Measurements from ENCODE around the gene ADAMTS15.

Gene ADAMTS15

DNA sequence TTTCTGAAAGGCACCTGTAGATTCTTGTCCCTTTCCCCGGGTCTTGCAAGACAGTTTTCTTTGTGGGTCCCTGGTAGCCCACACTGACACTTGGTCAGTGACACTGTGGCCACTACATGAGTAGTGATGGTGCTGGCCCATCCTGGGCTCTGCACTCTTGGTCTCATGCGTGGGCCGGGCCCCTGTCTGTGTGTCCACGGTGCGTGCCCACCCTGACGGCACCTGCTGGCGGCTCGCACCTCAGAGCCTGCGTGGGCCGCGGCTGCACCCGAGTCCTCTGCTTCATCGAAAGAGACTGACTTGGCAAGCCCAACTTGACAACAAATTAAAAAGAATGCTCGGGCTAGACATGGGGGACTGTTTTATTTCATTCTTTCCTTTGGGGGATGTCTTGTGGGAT, 37.5 kb downstream of the ADAMTS15 start:
- no peak for DNase-seq

DNA sequence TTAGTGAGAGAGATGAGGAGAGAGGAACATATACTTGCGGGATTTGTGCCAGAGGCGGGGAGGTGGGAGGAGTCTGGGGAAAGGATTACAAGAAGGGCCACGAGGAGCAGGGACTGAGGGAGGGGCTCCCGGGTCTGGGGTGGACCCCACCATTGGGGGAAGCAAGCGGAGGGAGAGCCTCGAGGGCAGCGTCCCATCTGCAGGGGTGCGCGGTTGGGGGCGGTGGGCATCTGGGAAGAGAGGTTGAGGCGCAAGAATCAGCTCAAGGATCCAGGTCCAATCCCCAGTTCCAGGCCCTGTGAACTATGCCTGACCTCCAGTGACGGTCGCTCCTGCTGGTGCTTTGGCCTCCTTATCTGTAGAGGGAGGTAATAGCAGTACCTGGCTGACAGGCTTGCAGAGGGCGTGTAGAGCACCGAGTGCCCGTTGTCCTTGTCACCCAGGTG, 38.0 kb downstream of the ADAMTS15 start:
- no peak for DNase-seq

DNA sequence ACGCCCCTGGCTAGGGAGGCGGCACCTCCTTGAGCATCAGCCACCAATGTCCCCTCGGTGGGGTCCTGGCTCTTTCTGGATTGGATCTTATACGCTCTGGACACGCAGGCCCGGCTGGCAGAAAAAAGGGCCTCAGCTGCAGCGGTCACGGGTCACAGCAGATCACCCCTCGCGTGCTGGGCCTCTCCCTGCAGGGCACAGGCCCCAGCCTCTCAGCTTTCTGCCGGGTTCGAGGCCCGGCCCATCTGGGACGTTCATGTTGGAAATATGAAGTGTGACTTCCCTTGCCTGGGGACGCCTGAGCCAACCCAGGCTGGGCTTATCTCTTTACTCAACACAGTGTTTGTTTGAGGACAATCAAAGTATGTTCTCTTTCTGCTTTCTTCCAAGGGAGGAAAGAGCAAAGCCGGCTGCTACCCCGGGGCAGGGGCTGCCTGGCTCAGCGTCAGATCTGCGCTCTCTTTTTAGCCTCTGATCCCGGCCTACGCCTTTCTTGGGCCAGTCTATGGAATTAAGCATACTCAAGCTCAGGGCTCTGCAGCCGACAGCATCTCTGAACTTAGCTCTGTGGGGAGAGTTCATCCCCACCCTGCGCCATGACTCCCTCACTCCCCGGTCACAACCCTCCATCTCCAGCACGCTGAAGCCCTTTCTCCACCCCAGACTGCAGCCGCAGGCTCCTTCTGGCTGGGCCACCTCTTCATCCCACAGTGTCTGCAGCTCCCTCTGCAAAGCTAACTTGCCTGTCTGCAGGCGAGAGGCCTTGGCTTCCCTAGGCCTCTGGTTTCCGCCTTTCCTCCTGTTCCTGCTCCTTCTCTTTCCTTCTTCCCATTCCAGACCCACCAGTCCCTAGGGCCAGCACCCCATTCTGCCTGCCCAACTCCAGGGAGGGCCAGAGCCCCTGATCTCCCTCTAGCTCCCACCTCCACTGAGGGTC, 38.8 kb downstream of the ADAMTS15 start:
- no peak for DNase-seq

DNA sequence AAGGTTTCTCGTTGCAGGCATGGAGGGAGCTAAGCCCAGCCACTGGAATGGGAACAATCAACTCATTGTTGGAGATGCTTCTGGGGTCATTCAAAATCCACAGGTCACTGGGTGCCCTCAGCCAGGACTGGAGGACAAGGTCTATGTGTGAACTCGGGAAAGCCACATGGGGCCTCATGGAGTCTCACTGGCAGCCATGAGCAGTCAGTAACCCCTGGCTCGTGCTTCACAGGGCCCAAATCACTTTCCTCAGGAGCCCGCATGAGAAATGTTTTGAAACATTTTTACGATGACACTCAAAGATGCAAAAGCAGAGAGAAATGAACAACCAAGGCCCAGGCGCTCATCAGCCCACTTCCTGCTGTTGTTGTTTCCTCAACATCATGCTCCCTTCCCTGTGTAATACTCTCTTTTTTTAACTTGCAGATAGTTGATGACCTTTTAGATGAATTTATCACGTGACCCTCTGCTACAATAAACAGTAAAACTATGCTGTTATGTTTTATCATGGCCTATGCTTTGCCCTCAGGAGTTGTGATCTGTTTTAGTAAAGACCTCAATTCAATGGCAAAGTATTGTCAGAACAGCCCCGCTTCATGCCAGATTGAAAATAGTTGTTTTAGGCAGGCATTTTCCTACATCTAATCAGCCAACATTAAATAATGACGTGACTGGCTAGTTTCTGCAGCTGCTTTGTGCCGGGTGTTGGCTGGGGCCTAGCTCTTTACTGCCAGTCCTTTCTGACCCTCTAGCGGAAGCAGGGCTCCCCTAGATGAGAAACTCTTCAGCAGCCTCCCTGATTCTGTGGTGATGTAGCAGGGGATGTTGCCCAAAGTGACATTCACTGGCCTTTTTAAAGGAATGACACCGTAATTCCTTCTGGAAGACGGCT, 39.7 kb downstream of the ADAMTS15 start:
- DNase-seq = no peak

DNA sequence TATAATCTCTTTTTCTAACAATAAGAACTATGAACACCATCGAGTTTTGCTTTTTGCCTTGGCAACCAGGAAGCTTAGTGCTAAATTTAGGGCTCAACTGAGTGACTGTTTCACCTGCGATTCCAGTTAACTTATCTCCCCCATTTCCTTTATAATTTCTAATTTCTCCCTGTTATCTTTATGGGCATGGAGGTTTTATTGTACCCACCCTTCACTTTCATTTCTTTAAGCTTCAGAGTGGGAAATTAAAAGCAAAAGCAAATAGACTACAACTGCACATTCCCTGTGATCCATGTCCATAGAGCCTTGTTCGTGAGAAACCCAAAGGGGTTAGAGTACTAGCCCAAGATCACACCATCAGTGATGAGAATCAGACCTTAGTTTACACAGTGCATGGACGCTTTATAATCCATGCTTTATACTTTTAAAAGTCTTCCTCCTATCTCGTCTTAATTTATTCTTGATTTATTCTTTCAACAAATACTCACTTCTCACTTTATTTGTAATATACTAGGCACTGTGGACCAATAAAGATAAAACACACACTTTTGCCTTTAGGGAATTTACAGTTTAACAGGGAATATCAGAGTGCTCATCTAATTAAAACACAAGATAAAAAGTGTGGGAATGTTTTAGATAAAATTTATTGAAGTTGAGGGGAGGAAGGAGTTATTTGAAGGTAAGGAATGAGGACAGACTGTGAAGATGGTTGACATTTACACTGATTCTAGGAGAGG, 40.6 kb downstream of the ADAMTS15 start:
- no peak for DNase-seq

DNA sequence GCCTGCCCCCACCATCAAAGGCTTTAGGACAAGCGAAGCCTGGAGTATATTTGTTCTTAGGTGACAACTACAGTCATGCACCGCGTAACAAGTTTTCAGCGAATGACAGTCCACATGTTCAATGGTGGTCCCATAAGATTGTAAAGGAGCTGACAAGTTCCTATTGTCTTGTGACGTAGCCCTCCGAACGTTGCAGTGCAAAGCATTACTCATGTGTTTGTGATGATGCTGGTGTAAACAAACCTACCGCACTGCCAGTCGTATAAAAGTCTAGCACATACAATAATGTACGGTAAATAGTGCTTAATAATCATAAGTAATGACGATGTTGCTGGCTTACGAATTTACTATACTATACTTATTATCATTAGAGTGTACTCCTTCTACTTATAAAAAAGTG, 41.3 kb downstream of the ADAMTS15 start:
- no peak for DNase-seq

DNA sequence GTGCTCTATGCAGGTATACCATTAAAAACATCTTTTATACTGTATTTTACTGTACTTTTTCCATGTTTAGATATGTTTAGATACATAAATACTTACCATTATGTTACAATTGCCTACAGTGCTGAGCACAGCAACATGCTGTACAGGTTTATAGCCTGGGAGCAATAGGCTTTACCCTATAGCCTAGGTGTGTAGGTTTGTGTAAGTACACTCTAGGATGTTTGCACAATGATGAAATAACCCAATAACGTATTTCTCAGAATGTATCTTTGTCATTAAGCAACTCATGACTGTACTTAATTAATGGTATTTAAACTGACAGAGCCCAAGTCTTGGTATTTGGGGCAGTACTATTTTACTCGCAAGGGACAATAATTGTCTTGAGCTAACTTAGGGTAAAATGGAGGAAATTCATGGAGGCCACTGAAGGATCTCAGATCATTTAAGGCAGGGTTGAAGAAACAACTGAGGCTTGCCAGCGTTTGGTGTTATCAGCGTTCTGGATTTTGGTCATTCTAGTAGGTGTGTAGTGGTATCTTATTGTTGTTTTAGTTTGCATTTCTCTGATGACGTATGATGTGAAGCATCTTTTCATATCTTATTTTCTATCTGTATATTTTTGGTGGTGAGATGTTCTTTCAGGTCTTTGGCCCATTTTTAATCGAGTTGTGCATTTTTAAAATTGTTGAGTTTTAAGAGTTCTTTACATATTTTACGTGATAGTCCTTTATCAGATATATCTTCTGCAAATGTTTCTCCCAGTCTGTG, 42.4 kb downstream of the ADAMTS15 start:
- DNase-seq = no peak

DNA sequence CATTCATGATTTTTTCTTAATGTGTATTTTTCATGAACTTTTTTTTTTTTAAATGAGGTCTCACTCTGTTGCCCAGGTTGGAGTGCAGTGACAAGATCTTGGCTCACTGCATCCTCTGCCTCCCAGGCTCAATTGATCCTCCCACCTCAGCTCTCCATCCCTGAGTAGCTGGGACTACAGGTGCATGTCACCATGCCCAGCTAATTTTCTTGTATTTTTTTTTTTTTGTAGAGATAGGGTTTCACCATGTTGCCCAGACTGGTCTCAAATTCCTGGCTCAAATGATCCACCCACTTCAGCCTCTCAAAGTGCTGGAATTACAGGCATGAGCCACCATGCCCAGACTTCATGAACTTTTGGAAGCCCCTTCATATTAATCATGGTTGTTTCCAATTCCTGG, 49.7 kb downstream of the ADAMTS15 start:
- DNase-seq = no peak

DNA sequence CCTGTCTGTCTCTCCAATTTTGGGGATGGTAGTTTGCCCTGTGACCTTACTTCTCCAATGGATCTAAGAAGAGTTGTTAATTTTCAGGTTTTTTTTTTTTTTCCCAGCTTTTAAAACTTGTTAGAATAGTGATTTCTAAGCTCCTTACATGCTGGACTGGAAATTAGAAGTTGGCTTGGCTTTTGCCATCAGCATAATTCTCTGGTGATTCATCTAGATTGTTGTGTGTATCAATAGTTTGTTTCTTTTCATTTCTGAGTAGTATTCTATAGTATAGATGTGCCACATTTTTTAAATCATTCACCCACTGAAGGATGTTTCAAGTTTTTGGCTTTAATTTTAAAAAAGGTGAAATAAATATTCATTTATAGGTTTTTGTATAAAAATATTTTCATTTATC, 51.4 kb downstream of the ADAMTS15 start:
- DNase-seq = no peak

DNA sequence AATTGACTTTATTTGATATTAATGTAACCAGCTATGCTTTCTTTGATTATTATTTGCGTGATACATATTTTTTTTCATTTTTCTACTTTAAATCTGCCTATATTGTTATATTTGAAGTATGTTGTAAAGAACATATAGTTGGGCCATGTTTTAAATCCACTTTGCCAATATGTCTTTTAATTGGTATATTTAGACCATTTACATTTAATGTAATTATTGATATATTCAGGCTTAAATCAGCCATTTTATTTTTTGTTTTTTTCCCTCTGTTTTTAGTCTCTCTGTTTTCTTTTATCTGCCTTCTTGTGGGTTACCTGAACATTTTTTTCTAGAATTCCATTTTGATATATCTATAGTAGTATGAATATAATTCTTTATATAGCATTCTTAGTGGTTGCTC, 55.9 kb downstream of the ADAMTS15 start:
- no peak for DNase-seq

DNA sequence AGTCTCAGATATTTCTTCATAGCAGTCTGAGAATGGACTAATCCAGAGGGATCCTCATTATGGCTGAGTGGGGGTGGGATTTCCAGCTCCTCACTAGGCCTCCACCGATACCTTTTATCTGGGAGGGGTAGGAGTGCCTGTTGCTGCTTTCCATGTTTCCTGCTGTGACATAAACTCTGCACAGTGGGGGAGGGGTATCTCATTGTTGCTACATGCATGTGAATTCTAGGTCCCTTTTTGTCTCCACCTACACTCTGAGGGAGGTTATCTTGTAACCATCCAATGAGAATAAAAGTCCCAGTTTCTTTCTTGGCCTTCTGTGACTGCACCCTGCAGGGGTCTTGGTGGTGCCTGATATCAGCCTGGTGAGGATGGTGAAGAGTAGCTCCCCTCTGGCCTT, 60.5 kb downstream of the ADAMTS15 start:
- no peak for DNase-seq

DNA sequence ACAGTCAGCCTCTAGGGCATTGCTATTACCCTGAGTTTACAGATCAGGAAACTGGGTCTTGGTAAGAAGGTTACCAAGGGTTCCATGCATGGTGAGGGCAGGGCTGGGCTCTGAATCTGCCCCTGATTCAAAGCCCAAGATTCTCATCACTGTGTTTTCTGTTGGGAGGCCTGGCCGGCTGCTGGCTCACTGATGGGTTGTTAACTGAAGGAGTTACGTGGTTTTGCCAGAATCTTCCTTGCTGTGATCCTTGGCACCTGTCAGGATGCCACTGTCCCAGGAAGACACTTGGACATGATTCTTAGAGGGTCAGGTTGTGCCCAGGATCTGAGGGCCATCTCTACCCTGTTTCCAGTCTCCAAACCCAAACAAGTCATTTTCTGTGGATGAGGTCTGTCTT, 61.5 kb downstream of the ADAMTS15 start:
- no peak for DNase-seq

DNA sequence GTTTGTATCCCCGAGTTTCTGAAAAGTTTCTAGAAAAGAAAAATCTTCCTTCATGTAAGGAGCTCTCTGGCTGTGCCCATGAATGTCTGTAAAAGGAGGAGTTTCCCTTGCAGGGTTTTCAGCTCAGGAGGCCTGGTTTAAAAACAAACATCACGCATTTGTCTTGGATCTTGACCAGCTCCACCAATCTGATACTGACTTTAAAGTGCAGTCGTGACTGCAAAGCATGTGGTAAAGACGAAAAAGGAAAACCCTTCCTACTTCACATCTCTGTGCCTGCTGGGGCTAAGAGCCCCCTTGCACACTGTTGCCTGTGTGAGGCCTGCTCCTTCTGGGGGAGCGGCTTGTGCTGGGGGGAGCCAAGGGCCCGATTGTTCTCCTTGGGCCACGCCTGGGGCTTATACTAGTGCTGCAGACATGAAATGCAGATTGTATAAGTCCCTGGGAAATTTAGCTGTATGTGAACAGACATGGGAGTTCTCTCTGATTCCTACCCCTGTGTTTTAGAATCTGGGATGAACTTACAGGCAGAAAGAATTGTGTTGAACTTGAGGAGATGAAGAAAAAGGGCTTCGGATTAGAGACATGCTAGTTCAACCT, 62.1 kb downstream of the ADAMTS15 start:
- no peak for DNase-seq

DNA sequence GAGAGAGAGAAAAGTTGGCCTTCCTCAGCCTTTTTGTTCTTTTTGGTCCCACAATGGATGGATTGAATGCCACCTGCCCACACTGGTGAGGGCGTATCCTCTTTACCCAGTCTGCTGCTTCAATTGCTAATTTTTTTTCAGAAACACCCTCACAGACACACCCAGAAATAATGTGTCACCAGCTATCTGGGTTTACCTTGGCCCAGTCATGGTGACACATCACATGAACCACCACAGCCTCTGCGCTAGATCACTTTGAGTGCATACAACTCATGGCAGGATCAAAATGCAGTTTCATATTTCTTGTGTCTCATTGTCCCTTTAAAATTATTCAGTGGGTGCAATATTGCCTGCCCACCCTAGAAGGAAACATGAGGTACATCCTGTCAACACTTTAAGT, 63.3 kb downstream of the ADAMTS15 start:
- DNase-seq = no peak

DNA sequence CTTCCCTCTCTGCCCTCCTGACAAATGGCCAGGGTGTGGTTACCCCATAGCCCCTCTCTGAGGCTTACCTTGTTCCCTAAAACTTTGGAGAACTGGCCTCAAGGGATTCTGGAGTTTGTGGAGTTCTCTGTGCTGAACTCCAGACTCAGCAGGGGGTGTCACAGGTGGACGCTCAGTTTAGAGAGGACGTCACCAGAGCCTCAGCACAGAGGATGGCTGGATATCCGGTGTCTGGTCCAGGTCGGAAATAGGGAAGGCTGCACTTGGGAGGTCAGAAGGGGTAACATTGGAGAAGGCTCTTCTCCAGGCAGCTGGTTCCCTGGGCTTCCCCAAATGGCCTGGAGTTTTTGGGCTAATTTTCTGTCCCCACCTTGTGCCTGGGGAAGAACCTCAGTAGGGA, 64.2 kb downstream of the ADAMTS15 start:
- DNase-seq = no peak

DNA sequence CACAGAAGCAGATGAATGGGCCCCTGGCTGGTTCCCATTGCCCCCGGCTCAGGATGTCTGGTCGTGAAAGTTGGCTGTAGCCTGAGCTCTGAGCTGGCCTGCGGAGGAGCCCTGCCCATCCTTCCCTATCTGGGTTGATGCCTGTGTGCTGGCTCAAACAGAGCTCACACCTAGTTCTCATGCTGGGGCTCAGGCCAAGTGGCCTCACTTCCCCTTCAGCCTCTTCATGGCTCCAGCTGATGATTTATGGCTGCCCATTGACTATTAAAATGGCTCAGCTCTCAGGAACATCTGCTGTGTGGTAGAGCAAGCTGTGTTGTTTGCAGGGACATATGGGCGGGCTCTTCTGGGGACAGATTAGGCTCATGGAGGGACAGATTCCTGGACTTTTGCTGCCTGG, 64.7 kb downstream of the ADAMTS15 start:
- DNase-seq = no peak

DNA sequence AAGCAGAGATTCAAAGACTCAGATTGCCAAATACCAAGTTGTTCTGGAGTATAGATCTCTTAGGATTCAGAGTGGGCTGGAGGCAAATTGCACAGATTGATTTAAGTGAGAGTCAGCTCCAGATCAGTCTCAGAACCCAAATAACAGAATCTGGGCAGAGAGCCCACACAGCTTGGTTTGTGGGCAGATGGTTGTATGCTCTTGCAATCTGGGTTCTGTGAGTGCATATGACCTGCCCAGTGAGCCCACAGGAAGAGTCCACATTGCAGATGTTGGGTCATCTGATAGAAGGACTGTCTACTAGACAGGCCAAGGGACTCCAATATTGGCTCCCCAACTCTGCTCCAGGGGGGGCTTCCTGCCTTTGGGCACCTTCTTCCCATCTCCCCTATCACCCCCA, 65.9 kb downstream of the ADAMTS15 start:
- no peak for DNase-seq

DNA sequence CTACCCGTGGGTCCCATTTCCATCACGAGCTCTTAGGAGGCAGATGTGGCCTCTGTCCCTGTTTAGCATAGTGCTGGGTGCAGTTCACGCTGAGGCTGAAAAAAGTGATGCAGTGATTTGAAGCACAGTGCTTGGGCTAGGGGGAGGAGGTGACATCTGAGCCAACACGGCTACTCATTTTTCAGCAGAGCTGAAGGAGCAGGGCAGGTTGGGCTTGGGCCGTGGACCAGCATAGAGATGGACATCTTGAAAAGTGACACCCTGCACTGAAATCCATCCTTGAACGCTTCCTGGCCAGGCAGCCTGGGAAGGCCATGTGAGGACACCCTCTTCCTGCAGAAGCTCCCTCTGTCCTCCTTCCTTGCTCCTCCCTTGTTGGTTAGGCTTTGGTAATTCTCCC, 66.4 kb downstream of the ADAMTS15 start:
- DNase-seq = no peak

DNA sequence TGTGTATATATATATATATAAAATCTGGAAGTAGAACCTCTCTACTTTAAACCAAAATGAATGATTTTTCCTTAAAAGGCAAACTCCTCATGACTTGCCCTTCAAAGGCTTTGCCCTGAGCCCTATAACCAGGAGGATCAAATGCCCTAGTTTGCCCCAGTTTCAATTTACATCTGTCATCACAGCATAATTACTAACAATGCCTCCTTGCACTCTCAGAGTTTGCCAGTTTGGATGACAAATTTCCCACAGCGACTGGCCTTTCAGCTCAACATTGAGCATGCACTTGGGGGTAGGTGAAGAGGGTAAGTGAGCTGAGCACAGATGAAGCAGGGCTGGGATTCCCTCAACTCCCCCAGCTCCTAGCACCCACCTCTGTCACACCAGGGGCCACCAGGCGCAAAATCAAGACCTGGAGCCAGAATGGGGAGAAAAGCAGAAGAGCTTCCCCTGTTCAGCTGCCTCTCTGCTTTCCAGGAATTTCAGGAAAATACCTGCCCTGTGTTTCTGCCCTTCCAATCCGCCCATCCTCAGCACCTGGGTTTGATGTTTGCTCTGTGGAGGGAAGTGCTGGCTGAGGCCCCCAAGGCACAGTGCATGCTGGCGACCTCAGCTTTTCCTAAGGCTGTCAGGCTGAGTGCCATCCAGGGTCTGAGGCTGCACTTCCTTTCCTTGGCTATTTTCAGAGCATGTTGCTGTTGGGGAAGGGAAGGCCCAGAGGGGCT, 67.5 kb downstream of the ADAMTS15 start:
- no peak for DNase-seq

DNA sequence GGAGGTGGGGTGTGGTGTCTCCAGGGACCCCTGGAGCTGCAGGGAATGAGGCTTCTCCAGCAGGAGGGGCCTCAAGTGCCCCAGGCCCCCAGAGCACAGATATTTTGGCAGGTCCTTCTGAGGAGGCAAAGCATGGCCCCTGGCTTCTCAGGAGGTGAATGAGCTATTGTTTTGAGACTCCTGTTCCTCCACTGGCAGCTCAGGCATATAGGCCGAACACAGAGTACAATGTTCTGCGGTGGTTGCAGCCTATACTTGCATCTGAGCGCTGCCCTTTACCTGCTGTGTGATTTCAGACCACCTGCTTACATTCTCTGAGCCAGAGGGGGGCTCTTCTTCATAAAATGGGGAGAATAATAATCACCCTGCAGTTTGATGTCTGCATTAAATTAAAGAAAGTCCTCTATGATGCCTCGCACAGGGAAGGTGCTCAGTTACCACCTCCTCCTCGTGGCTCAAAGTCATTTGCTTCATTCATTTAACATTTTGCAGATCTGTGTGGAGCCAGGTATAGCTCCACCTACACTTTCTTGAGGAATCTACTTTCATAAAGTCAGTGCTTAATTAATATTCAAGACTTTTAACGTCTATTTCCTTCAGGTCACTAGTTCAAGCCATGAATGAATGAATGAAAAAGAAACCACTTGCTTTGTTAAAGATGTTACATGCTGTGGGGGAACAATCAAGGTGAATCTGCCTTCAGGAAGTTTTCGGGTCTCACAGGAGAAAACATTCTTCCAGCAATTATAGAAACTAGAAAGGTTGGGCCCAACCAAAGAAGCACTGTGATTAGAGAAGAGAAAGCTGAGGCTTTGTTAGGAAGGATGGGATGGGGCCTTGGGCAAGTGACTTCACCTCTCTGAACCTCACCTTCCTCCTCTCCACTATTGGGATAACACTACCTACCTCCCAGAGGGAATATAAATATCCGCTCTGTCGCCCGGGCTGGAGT, 68.4 kb downstream of the ADAMTS15 start:
- DNase-seq = no peak
